HG03066 (cell line): ENCODE data around the gene MPP7.

ENCODE experiments used
- ATAC-seq: cut with Tn5 transposase; IDR thresholded peaks from one replicate; pipeline ENCODE4 v1.9.1; 2021; ENCODE audit warnings: low read depth; ENCODE audit not compliant: unreplicated experiment

The MPP7 gene

DNA sequence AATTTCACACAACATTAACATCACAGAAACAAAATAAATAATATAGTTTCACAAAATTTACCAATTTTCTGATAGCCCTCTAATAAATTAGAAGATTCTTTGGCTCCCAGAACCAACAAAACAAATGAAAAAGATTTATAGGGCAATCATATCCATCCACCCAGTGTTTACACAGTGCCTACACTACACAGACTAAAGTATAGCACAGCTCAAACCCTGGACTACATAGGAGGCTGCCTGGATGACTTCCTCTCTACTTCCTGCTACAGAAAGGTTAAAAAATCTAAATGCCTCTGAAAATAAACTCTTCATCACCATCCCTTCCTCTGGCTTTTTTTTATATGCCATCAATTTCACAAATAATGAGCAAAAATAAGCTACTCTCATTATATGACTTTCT is 28.4 kb downstream of the MPP7 start:
- ATAC-seq: no peak

DNA sequence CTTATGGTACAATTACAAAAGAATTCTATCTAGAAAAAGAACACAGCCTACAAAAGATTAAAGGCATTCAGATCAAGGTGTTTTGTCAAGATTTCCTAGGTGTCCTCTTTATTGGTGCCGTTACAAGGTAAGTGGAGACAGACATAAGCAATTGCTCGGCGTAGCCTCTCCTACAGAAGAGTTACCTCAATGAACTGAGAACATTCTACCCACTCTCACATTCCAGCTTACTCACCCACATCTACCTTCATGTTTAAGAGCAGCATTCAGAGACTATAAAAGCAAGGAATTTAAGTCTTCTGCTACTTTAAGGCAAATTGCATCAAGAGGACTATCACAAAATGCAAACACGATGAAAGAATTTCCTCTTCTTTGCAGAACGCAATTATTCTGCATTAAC is 29.5 kb downstream of the MPP7 start:
- no peak for ATAC-seq

DNA sequence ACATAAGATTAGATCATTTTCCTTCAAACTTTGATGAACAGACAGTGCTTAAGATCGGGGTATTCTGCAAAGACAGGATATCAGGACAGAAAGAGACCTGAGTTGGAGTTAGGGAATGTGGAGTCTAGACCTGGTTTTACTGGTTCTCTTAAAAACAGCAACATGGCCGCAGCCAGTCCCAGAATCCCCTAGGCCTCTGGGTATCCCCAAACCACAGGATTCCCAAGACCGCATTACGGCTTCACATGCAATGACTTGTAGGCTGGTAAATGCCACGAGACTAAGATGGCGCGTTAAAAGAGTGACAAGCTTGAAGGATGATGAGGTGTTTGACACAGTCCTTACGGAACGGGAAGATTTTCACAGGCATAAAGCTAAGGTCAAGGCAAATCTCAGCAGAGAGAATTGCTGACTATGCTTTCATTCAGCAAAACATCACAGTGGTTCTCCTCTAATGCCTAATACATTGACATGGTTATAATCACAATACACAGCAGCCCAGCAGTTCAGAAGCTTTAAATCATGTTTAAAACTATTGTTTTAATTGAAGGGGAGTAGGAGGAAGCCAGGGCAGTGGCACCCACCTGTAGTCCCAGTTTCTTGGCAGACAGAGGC is 32.9 kb downstream of the MPP7 start:
- no peak for ATAC-seq

DNA sequence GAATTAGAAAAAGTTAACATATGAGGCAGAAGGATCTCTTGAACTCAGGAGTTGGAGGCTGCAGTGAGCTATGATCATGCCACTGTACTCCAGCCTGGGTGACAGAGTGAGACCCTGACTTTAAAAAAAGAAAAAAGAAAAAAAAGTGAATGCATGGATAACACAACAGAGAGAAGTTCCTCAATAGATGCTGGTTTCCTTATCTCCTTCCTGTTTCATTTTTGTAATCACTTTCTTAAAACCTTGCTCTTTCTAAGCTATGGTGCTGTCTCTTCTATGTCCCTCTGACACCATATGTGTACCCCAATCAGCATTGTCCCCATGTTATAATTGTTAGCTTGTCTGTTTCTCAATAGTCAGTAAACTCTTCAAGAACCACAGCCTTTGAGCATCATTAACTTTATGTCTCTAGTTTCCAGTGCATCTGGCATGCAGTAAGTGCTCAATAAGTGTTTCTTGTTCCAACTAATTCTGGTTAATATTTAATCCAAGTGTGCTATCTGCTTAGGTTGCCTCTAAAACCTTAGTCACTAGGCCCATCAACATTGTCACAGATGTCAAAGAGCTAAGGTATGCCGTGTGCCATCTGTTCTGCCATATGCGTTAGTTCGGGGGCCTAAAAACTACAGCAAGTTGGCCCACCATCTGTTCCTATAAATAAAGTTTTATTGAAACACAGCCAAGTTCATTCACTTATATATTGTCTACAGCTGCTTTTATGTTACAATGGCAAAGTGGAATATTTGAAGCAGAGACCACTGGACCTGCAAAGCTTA is 36.2 kb downstream of the MPP7 start:
- ATAC-seq: no peak

DNA sequence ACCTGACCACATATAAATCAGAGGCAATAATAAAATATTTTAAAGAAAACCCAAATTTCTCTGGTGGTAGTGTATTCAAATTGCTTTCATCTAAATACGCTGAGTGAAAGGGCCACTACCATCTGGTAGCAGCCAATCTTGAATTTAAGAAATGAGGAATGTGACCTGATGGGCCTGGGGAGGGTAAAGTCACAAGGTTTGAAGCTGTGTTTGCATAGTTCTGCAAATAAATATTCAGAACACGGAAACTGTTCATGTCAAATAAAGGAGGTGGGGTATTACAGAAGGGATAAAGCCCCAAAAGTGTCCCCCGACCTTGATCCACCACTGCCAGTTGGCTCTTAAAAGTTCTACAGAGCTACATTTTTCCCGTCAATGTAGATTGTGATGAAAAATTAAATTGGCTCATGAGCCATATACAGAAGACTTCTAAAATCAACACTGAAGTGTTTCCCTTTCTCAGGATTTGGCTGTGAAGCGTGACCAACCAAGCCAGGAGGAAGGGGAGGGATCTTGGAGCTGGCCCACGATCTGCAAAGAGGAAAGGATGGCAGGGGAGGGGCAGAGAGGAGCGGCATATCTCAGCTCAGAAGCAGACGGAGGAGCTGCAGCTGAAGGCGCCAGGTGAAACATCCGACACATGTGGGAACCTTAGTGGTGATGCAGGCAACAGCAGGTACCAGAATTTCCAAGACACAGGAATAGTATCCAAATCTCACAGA is 39.6 kb downstream of the MPP7 start:
- ATAC-seq: no peak

DNA sequence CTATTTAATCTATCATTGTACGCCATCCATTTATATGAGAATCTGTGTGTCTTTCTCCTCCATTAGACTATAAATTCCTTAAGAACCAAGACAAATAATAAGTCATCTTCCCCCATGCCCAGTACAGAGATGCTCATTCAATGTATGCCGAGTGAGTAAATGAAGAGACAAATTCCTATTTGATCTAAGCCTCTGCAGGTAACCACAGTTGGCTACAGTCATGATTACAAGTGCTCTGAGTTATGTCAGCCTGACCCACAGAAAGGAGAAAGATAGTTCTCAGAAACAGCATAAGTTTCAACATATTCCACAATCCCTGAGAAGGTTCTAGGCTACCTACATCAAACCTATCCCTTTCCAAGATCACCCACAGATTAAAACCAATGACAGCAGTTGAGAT is 46.1 kb downstream of the MPP7 start:
- no peak for ATAC-seq

DNA sequence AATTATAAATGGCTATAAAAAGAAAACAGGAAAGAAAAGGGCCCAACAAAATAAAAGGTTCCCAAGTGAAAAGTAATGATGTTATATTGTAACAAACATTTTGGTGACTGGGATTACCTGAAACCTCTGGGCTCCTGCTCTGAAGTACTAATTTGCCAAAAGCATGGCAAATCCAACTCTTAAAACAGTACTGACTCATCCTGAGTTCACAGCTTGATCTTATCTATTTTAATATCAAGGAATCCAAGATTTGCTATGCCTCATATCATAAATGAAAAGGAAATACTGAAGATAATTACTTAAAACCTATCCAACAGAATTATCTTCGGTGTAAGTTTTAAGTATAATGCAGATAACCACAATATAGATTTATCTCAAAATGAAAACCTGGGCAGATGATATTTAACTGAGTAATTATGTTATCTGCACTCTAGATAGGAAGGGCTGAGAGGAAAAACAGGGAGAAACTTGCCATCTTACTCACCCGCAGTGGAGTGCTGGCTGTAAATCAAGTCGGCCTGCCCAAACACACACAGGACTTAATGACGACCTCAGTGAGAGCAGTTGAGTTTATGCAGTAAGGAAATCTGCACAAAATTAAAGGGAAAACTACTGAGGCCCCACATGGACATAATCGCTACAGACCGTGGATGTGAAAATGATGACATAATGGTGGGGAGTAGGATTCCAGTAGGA is 48.4 kb downstream of the MPP7 start:
- ATAC-seq: no peak

DNA sequence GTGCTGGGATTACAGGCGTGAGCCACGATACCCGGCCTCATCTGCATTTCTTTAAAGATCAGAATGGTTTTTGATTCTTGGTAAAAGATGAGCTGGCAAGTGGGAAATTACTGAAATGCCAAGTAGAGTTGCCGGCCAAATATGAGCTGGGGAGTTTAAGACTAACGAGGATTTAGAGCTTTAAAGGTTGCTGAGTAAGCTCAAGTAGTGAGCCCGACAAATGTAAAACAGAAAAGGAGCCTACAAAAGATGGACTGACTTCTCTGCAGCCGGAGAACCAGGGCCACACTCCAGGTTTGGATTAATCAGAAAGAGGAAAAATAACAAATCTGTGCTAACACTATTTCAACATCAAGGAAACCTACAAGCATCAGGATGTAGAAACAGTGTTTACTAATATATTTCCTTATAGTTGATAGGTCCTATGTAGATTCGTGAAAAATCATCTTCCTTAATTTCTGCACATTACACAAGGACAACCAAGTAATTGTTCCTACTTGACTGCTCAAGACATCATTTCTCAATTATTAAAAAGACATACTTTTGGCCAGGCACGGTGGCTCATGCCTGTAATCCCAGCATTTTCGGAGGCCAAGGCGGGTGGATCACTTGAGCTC is 49.6 kb downstream of the MPP7 start:
- no peak for ATAC-seq
